GM06990 (cell line): ENCODE measurements around the gene CPED1.

ENCODE experiments used
- DNase-seq: peaks from one replicate; pipeline ENCODE4 v3.0.0-alpha.2; 2011; ENCODE audit not compliant: insufficient read length; ENCODE audit errors: extremely low read depth
- H3K27me3 ChIP-seq: replicated peaks from 2 replicates; pipeline ENCODE4 v1.6.0; 2011; ENCODE audit warnings: low read length; ENCODE audit not compliant: control insufficient read depth, insufficient read depth
- H3K36me3 ChIP-seq: 2 replicates; pipeline ENCODE4 v1.5.1; 2011; ENCODE audit warnings: low read length; ENCODE audit not compliant: control insufficient read depth, insufficient read depth
- H3K4me3 ChIP-seq: replicated peaks from 2 replicates; pipeline ENCODE4 v1.5.1; 2011; ENCODE audit warnings: low read depth, mild to moderate bottlenecking, control low read depth, low read length
- TF ChIP-seq, protein P1 (sequence below): IDR thresholded peaks from 2 replicates; pipeline ENCODE4 v1.5.1; 2011; ENCODE audit warnings: low read length, control low read depth, mild to moderate bottlenecking, inconsistent platforms; ENCODE audit not compliant: insufficient read depth, poor library complexity, severe bottlenecking

The CPED1 gene

DNA sequence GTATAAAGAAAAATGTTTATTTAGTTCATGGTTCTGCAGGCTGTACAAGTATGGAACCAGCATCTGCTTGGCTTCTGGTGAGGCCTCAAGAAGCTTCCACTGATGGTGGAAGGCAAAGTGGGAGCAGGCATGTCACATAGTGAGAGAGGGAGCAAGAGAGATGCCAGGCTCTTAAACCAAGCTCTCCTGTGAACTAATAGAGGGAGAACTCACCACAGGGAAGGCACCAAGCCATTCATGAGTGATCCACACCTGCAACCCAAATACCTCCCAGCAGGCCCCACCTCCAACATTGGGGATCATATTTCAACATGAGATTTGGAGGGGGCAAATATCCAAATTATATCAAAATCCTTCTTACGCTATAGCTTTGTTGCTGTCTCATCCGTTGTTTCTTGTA lies 113.1 kb downstream of the CPED1 start:
- H3K27me3 ChIP-seq = no peaks in the 10 kb centered on the region
- no peaks in the 10 kb centered on the region for H3K36me3 ChIP-seq
- TF ChIP-seq, protein P1, sequence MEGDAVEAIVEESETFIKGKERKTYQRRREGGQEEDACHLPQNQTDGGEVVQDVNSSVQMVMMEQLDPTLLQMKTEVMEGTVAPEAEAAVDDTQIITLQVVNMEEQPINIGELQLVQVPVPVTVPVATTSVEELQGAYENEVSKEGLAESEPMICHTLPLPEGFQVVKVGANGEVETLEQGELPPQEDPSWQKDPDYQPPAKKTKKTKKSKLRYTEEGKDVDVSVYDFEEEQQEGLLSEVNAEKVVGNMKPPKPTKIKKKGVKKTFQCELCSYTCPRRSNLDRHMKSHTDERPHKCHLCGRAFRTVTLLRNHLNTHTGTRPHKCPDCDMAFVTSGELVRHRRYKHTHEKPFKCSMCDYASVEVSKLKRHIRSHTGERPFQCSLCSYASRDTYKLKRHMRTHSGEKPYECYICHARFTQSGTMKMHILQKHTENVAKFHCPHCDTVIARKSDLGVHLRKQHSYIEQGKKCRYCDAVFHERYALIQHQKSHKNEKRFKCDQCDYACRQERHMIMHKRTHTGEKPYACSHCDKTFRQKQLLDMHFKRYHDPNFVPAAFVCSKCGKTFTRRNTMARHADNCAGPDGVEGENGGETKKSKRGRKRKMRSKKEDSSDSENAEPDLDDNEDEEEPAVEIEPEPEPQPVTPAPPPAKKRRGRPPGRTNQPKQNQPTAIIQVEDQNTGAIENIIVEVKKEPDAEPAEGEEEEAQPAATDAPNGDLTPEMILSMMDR = no peak
- no peak overlapping the region for H3K4me3 ChIP-seq
- DNase-seq = no peak

DNA sequence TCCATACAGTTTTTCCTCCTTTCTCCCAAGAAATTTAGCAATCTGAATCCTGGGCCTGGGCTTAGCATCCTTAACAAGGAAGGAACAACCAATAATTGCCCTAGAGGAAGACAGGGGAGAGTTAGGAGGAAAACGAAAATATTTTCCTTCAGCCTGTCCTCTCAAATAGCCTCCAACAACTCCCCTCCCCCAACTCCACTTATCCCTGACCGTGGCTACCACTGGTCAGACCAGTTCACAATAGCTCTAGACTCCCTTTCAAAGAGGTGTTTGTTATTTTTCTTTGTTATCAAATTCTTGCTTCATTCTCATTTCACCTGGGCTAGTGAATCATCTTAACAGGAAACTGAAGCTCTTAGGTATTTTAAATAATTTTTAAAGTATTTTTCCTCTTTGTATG lies 114.1 kb downstream of the CPED1 start:
- no peak for DNase-seq
- Histone ChIP-seq H3K36me3 (no peaks in the 10 kb centered on the region), H3K27me3 (no peaks in the 10 kb centered on the region), H3K4me3 (no peak overlapping the region)
- TF ChIP-seq, protein P1 = no peak

DNA sequence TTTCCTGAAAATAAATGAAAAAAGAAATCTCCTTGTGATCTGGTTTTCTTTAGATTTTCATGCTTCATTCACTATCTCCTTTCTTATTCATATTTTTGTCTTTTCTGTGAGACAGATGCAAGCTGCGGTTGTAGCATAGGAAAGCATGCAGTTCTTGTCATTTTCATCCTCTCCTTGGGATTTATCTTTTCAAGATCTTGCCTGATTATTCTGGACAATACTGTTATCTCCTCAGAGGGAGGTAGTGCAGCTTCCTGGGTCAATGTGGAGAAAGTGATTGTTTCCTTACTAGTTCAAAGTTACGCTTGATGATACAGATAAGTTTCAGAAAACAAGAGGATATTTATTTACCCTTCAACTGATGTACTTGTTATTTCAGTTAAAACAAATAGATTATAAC lies 114.6 kb downstream of the CPED1 start:
- no peak for DNase-seq
- TF ChIP-seq, protein P1 = no peak
- Histone ChIP-seq H3K4me3 (no peak overlapping the region), H3K36me3 (no peaks in the 10 kb centered on the region), H3K27me3 (no peaks in the 10 kb centered on the region)

DNA sequence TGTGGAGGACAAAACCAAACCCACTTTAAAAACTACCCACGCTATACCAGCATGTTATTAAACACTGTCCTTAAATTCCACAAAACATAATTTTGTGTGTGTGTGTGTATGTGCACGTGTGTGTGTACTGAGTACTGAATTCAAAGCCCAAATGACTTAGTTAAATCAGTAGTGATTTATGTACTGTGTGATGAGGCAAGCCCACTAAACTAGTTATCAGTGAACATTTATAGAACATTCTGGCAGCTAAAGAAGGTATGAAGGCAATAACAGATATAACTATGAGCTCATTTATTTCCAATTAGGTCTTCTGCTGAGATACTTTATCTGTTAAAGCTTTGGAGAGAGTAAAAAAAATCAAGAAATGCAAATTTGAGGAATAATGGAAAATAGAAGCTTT lies 115.1 kb downstream of the CPED1 start:
- Histone ChIP-seq H3K36me3 (no peaks in the 10 kb centered on the region), H3K27me3 (no peaks in the 10 kb centered on the region)
- TF ChIP-seq, protein P1 = no peak

DNA sequence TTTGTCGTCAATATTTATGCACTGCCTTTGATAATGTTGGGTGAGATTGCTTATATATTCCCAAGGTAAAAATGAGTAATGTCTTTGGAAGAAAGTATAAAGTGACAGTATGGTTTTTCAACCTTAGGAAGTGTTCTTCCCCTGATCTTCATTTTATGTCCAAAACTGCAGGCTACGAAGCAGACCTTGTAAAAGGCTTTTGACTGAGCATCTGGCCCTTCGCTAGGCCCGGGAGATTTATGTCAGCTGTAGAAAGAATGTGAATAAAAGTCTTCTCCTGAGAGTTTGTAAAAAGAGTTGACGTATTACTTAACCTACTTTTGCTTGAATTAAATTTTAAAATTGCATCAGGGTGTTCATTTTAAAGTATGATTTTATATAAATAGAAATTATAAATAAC lies 116.8 kb downstream of the CPED1 start:
- Histone ChIP-seq H3K27me3 (no peaks in the 10 kb centered on the region), H3K4me3 (no peak overlapping the region), H3K36me3 (no peaks in the 10 kb centered on the region)
- no peak for DNase-seq
- TF ChIP-seq, protein P1 = no peak

More for the DNA sequence above, 115.1 kb downstream of the CPED1 start:
- no peak overlapping the region for H3K4me3 ChIP-seq
- DNase-seq = no peak

DNA sequence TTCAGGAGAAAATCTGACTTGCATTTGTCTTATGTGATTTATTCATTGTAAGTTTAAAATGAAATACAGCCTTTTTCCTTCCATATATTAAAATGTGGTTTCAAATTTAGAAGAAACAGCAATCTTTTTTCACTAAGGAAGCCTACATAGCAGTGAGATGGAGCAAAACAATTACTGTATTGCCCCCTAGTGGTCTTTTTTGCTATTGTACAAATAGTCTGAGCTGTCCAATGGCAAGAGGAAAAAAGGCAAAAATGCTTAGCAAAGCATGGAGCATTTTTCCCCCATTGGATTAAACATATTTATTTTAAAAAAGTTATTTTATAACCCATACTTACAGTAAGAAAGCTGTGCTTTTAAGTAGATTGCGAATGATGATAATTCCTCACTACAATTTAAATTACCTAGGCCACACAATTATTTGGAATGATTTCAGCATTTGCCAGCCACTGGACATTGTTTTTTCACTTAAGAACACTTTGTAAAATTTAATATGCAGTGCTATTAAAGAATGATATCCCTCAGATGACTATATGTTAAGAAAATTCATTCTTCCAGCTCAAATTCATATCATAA lies 119.5 kb downstream of the CPED1 start:
- TF ChIP-seq, protein P1 = peak; percentile 71
- no peaks in the 10 kb centered on the region for H3K27me3 ChIP-seq
- H3K4me3 ChIP-seq = no peak overlapping the region
- H3K36me3 ChIP-seq = no peaks in the 10 kb centered on the region
- peak; percentile 13 for DNase-seq
